Prostate gland (tissue), 2 donors: ENCODE results near the gene ARHGAP24.

Experiments
- CTCF ChIP-seq, 4 experiments: fragments of 200-600 bp in 2 of 4; fragments of 450-650 bp in 2 of 4; sonication (generic) in 2 of 4; IDR thresholded peaks; 1 replicate in 3 of 4; 2 replicates in 1 of 4; pipeline ENCODE4 v1.5.1; 2016 to 2019; ENCODE audit warnings: antibody characterized with exemption in 4 of 4, mild to moderate bottlenecking in 2 of 4, moderate library complexity in 2 of 4
- POLR2AphosphoS5 ChIP-seq: sonication (generic); formaldehyde crosslinking; IDR thresholded peaks from one replicate; pipeline ENCODE4 v1.6.1; 2017; ENCODE audit warnings: antibody characterized with exemption

GRCh38 chr4:85929961-85930665 is 455.2 kb downstream of the ARHGAP24 start:
- TF ChIP-seq CTCF (IDR thresholded peaks at IDR 0.05) (no peak), POLR2AphosphoS5 (no peak)
